GM21528 (cell line): ENCODE results near the gene TXN.
"Not testable (repeated sequence)": the region's sequence is repeated elsewhere in the genome, so short reads cannot be mapped to it uniquely, and the experiment has no call there.

Experiments
- ATAC-seq: cut with Tn5 transposase; IDR thresholded peaks from one replicate; pipeline ENCODE4 v1.9.1; 2021; ENCODE audit warnings: mild to moderate bottlenecking, moderate library complexity; ENCODE audit not compliant: unreplicated experiment, low FRiP score

Gene TXN

DNA sequence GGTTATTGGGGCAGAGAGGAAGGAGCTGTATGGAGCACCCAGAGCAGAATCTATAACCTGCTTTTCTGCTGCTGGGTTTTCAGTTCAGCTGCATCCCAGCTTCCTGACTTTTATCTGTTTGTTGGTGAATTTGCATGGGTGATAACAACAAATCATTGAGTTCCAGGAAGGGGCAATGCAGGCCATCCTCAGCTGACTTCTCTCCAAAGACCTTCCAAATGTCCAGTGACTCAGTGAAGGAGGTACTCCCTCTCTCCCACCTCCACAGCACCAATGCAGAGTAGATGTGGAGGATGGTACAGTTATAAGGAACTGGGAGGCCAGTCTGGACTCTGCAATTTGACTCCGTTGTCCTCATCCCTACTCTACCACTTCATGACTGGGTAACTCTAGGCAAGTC is 1.6 kb upstream of the TXN start:
- no peak for ATAC-seq

DNA sequence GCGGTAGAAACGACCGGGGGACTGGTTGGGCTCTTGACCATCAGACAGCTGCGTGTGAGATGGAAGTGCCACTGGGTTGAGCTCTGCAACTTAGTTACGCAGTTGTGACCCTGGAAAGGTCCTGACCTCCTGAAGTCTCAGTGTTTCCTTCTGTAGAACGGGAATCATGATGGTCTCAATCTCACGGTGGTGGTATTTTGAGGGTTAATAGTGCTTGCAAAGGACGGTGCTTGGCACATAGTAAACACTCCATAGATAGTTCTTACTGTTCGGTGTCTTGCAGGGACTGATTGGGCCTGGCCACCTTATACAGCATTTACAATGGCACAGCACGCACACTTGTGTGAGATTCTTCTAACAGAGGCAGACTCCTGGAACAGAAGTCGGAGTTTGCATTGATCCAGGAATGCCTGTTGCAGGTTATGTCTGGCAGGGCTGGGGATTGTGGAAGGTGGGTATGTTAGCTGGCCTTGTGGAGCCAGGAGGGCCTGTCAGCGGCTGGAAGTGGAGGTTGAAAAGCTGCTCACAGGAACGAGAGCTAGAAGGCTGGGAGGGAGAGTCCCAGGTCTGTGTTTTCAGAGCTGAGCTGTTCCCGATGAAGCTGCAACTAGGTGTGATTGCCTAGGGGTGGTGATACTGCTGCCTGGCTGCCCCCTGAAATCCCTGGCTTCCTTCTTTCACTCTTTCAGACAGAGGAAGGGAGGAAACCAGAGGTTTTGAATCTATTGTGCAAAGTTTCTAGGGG is 962 bp upstream of the TXN start:
- peak; percentile 2 for ATAC-seq

DNA sequence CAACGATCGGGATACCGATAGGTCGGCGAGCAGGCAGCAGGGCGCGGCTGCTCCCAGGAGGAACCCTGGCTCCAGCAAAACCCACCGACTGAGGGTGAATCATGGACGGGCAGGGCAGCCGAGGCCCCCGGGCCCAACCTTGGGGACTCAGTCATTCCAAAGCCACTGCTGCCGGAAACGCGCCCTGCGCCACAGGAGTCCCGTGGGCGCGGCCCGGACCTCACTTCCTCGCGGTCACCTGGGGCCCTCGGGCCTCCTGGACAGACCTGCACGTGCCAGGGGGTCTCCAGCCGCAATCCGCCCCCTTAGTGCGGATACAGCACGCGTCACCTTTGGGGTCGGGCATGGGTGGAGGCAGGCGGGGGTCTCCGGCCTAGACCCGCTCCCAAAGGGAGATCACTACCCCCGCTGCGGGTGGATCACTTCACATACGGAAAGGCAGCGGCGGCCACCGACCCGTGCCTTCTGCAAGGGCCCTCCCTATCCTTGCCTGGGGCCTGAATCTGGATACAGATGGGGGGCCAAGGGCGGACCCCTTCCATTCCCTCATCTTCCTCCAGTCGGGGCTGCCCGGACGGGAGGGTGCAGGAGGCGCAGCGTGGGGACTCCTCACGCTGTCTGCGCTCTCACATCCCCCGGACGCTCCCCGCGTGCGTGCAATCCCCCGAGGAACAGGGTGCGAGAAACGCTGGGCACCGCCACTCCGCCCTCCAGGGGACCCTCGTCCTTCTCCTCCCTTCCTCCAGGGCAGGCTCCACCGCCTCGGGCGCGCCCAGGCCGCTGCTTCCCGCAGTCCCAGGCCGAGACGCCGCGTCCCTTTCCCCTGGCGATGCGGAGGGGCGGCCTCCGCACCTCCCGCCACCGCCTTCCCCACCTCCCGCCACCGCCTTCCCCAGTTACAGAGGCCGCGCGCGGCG is 586 bp downstream of the TXN start:
- ATAC-seq = peak; percentile 30

DNA sequence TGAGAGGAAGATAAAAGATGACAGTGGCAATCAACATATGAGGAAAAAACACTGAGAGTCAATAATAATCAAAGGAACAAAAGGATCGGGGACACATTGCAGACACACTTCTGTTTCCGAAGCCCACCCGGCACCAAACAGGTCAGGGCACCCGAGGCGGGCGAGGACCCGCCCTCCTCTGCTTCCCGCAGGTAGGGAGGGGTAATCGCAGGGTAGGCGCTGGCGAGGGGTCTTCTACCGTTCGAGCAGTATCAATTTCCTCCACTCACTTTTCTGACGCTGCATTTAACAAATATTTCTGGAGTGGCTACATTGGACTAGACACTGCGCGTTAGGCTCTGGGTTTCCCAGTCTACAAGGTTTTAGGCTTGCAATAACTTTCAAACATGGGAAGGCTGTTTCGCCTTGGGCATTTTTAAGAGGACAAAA is 1.3 kb downstream of the TXN start:
- no peak for ATAC-seq

DNA sequence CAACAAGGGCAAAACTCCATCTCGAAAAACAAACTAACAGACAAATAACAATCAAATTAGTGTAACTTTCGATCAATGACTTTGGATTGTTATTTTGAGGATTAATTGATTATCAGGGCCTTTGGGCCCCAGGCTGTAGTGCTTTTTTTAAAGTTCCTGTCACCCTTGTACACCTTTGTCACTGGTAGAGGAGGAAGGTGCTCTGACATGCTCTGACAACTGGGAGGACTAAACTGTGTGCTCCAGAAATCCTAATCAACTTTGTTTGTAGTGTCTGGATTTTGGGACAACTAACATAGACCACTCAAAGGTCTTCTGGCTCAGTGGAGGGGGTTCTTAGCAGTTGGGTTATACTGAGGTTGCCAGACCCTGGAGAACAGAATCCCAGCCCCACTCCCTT is 1.8 kb downstream of the TXN start:
- no peak for ATAC-seq

DNA sequence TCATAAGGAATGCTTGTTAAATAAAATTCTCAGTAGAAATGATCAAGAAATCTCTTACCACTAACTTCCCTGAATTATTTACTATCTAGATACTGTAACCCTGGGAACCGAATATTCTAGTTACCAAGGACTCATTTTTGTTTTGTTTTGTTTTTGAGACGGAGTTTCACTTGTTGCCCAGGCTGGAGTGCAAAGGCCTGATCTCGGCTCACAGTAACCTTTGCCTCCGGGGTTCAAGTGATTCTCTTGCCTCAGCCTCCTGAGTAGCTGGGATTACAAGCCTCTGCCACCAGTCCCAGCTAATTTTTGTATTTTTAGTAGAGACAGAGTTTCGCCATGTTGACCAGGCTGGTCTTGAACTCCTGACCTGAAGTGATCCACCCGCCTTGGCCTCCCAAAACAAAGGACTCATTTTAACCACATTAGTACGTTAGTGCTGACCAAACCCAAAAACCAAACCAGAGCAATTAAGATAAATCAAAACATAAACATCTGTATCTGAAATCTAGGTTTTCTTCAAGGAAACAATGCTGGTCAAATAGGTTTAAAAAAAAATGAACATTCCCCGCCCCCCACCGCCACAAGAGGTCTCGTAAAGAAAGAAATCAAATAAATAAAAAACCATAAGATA is 3.7 kb downstream of the TXN start:
- ATAC-seq = no peak

DNA sequence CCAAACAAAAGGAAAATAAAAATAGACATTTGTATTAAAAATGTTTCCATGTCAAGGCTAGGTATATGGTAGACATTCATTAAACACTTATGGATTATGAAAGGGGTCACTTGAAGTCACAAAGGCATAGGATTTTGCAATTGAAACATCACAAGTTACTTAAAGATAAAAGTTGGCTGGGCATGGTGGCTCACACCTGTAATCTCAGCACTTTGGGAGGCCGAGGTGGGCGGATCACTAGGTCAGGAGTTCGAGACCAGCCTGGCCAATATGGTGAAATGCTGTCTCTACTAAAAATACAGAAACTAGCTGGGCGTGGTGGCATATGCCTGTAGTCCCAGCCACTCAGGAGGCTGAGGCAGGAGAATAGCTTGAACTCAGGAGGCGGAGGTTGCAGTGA is 4.5 kb downstream of the TXN start:
- ATAC-seq = not testable (repeated sequence)

DNA sequence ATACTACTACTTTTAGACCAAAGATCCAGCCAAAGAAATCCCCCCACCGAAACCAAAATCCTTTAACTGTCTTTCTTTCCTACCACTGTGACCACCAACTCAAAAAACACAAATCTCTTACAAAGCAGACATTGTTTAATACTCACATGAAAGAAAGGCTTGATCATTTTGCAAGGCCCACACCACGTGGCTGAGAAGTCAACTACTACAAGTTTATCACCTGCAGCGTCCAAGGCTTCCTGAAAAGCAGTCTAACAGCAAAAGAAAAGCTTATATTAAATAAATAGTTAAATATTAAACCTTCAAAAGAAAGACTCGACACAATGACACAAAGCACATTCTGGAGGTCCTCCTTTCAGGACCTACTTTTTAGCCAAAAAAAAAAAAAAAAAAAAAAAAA is 5.1 kb downstream of the TXN start:
- no peak for ATAC-seq

DNA sequence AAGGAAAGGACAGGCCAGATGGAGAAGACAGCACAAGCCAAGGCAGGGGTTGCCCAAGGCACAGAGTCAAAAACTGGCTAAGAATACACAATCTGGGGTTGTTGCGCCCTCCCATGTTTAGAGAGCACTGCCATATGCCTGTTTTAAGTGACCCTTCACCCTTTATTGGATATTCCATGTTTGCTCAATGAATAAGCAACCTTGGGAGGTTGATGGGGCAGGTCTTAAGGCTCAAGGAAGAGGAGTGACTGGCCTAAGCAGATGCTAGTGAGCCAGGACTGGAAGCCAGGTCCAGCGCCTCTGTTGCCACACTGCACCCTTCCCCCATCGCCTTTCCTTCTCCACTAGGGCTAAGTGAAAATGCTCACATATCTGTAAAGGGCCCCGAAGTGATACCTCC is 6.7 kb downstream of the TXN start:
- ATAC-seq = no peak

DNA sequence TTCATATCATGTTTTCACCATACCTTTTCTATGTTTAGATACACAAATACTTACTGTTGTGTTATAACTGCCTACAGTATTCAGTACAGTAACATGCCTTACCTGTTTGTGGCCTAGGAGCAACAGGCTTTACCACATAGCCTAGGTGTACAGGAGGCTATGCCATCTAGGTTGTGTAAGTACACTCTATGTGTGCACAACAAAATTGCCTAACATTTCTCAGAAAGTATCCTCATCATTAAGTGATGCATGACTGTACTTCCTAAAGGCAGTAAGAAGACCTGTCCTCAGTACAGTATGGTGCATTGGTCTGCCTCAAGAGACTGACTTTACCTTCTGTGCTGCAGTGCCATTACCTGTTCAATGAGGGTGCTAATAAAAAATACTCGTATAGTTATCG is 7.9 kb downstream of the TXN start:
- no peak for ATAC-seq

DNA sequence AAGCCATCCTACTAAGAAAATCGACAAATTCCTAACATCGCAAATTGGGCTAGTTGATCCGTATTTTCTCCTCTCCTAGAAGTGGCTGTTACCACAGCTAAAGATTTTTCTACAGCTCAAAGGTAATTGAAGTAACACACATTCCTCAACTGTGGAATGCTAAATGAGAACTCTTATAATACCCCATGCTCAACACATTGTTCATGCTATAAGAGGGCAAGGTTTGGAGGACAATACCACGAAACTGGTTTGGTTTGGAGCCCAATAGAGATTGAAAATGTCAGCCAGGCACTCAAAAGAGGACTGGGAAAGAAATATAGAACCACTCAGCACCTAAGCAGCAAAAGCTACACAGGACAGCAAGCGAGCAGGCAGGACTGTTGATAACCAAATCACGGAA is 10.1 kb downstream of the TXN start:
- no peak for ATAC-seq

DNA sequence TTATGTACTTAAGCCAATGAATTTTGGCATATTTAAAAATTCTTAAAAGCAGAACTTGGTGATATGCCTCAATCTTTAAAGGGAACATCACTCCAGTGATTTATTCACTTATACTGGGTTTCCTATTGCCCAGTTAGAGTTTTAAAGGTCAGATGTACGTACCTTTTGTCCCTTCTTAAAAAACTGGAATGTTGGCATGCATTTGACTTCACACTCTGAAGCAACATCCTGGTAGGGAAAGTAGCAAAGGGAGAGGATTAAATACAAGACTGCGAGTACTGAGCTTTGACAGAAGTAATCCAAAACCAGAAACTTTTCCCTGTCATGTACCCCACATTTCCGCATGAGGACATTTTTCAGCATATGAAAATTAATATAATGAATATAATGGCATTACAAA is 11.7 kb downstream of the TXN start:
- no peak for ATAC-seq

DNA sequence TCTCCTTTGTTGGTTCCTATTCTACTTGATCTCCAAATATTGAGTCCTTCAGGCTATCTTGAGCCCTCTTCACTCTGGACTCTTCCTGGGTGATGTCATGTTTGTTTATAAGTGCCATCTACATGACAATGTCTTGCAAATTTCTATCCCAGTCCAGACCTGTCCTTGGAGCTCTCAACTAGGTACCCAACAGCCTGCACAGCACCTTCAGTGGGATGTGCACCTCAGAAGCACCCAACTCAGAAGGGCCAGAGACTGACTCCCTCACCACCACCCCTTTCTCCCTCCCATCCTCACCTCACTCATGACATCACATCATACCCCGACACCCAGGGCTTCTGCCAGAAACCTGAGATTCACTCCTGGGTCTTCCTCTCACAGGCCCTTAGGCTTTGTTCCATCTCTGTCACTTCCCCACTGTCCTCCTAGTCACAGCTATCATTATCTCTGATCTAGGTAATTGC is 14.4 kb downstream of the TXN start:
- ATAC-seq = no peak

DNA sequence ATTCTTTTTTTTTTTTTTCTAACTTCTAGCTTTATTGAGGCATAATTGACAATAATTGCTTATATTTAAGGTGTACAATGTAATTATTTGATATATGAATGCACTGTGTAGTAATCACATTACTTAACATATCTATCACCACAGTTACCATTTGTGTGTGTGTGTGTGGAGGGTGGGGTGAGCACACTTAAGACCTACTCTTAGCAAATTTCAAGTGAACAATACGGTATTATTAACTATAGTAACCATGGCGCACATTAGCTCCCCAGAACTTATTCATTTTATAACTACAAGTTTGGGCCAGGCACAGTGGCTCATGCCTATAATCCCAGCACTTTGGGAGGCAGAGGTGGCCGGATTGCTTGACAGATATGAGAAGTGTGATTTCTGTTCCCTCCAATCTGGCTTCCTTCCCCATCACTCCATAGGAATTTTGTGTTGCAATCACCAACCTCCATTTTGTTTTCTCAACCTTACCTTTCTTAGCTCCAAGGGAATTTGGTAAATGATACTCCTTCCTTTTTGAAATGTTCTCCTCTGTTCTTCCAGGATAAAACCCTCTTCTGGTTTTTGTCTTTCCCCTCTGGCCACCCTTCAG is 14.9 kb downstream of the TXN start:
- ATAC-seq = no peak

DNA sequence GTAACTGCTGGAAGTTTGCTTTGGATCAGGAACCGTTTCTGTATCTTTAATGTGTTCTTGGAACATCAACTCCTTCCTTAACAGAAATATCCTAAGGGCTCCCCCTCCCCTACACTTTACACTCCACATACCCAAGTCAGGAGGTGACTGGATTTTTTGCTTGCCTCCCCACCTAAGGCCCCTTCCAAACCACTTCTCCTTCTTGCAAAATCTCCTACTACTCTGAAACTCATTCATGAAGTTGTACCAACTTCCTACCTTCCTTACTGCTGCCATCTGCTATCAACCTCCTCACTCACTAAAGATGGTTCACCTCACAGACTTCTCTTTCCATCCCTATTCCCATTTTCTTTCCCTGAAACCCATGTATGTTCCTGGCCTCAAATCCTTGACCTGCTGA is 16.1 kb downstream of the TXN start:
- no peak for ATAC-seq

DNA sequence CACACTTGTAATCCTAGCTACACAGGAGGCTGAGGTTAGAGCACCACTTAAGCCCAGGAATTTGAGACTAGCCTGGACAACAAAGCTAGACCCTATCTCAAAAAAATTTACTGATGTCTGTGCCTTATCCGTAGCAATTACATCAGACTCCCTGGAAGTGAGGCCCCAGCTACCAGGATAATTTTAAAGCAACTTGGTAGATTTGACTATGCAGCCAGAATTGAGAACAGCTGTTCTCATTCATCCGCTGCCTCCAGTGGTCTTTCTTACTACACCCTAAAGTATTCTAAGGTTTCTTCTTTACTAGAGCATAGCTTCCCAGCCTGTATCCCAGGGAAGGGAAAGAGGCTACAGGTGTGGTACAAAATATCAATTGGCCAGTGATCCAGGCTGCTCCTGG is 28.0 kb downstream of the TXN start:
- ATAC-seq = no peak

DNA sequence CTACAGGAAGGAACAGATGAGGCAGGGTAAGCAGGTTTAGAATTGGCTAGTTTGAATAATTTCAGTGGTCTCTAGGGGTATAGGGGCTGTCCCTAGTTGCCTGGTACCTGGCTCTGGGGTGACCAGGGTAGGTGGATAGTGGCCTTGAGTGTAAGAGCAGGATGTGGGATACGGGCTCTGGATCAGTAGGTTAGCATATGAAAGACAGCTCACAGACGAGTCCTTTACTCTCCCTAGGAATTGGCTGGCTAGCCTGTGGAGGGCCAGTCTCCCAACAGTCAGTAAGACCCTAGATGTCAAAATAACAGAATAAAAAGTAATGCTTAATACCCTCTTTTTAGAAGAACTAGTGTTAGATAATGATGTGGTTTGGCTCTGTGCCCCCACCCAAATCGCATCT is 31.7 kb downstream of the TXN start:
- ATAC-seq = no peak

DNA sequence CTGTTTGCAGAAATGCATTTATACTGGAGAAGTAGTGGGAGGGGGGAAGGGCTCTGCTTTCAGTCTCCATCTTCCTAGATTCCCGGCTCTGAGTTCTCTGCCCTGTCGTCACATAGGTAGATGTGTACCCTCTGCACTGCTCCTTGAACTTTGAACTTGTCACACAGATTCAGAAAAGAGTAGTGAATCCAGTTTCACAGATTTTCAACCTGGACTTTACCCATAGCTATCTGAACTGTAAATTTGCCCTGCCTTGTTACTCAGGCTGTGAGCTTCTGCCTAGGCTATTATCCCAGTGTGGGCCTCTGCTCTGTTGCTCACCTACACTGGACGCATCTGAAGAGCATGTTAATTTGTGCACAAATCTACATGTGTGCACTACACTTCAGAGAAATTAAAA is 35.5 kb downstream of the TXN start:
- no peak for ATAC-seq

DNA sequence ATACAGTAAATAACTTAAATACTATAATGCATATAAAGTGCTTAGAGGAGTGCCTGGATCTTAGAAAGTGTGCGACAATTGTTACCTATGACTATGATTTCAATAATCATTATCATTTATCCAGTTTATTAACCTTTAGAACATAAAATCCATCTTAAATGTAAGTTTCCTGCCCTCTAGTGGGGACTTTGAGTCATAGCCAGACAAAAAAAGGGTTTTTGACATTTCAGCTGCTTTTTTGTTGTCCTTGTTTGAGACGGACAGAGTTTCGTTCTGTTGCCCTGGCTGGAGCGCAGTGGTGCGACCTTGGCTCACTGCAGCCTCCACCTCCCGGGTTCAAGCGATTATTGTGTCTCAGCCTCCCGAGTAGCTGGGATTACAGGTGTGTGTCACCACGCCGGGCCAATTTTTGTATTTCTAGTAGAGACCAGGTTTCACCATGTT is 38.6 kb downstream of the TXN start:
- ATAC-seq = no peak

DNA sequence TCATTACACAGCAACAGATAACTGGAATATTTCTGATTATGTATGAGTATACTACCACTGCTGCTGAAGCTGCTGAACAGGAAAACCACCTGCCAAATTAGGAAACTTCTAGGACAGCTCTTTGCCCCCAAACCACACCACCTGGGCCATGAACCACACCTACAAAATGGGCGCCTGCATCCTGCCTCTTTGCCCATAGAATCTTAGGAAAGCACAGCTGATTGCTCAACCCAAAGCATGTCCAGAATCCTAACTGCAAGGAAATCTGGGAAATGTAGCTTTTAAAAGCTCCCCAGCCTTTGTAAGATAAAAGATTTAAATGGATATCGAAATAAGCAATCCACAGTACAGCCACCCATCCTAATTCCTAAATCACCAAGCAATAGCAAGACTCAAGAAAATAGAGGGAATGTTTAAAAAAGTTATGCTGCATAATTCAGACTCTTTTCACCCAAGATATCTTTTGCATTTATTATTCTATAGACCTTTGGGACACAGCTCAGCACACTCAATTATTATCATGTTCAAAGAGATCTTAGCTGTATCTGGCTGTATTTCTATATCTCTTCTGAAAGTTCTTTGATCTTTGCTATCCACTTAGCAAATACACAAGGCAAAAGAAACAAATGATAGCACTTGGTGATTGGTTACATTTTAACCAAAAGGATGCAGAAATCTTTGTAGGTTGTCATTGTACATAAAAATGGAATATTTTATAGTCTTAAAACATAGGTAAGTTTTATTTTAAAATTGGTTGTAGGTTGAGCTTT is 41.5 kb downstream of the TXN start:
- no peak for ATAC-seq
